Activated naive CD4-positive, alpha-beta T cell treated with anti-CD3 and anti-CD28 coated beads for 36 hours (primary cell): Measurements from ENCODE around the gene NEURL4. TPM values are rescaled to one million over a fixed set of nuclear protein-coding genes. Genes with fewer than 3 reads are reported as not detected.

ENCODE experiments used
- CTCF ChIA-PET: fragments of 350-600 bp; sonication (Branson Sonifier 250); formaldehyde crosslinking; loops from one replicate; lab custom pipeline; 2021; ENCODE audit warnings: antibody characterized with exemption; lab: Charles Lee
- DNase-seq: peaks from one replicate; pipeline ENCODE4 v3.0.0-alpha.2; 2020
- H3K27ac Mint-ChIP-seq: one replicate; pipeline ENCODE4 v1.8.0; 2021; ENCODE audit warnings: mild to moderate bottlenecking, mixed read lengths
- H3K27me3 Mint-ChIP-seq: one replicate; pipeline ENCODE4 v1.8.0; 2021; ENCODE audit warnings: low read depth, mixed read lengths
- H3K36me3 Mint-ChIP-seq: one replicate; pipeline ENCODE4 v1.8.0; 2021; ENCODE audit warnings: low read depth, mixed read lengths
- H3K4me1 Mint-ChIP-seq: one replicate; pipeline ENCODE4 v1.8.0; 2021; ENCODE audit warnings: low read depth, mixed read lengths
- H3K4me3 Mint-ChIP-seq: one replicate; pipeline ENCODE4 v1.8.0; 2021; ENCODE audit warnings: mild to moderate bottlenecking, moderate library complexity, mixed read lengths
- H3K9me3 Mint-ChIP-seq: one replicate; pipeline ENCODE4 v1.8.0; 2021; ENCODE audit warnings: mixed read lengths
- intact Hi-C: fragments of 100-400 bp; cut with micrococcal nuclease; formaldehyde crosslinking; loops from one replicate; pipeline ENCODE4 v1.15.1; 2023
- total RNA-seq, 2 experiments: library from RNA; stranded (reverse); gene quantifications; one replicate each; pipeline ENCODE4 v1.2.3, GENCODE V29; 2021

Gene NEURL4
- total RNA-seq, 2 experiments from 2014 or later, result 21.9 to 22.5 TPM

GRCh38 chr17:7281953-7282751, 47.0 kb downstream of the NEURL4 start:
- Mint-ChIP-seq H3K36me3 (no peaks in the 10 kb centered on the region), H3K4me1 (peaks cover 20% of the 10 kb centered on the region), H3K27ac (no peak overlapping the region), H3K4me3 (peak overlapping the region; percentile 74), H3K27me3 (peaks cover 17% of the 10 kb centered on the region), H3K9me3 (no peaks in the 10 kb centered on the region)
- CTCF ChIA-PET, result interaction anchor here (1.0 to 2.5 kb wide), 2 partner anchors 15 to 107 kb away, joined by 3 to 45 read pairs; no protein-coding TSS in a partner anchor
- peak; percentile 16 for DNase-seq
- intact Hi-C loops, result loop anchor here (1.0 to 5.0 kb wide), 3 partner anchors 30 to 405 kb away; partner anchors contain the start of genes ELP5 and TP53

GRCh38 chr17:7281074-7281952, 47.8 kb downstream of the NEURL4 start, which contains the start of gene SLC2A4:
SLC2A4 (plus strand) TSS chr17:7281718; CDS start chr17:7281935, 217 bp downstream.
- CTCF ChIA-PET, result interaction anchor here (0.6 to 2.5 kb wide), 11 partner anchors 10 to 271 kb away, joined by 3 to 45 read pairs (median 4); partner anchors contain the start of gene NEURL4
- Mint-ChIP-seq H3K27me3 (peaks cover 17% of the 10 kb centered on the region), H3K4me1 (peaks cover 20% of the 10 kb centered on the region), H3K4me3 (peak within 1 kb of the TSS; percentile 74), H3K27ac (no peak within 1 kb of the TSS), H3K36me3 (no peaks in the 10 kb centered on the region), H3K9me3 (no peaks in the 10 kb centered on the region)
- peak; percentile 93 for DNase-seq
- intact Hi-C loops, result loop anchor here (1.0 to 5.0 kb wide), 3 partner anchors 29 to 405 kb away; partner anchors contain the start of genes ELP5 and TP53

GRCh38 chr17:7280519-7281073, 48.5 kb downstream of the NEURL4 start:
- Mint-ChIP-seq H3K27me3 (peaks cover 17% of the 10 kb centered on the region), H3K4me3 (peak overlapping the region; percentile 74), H3K27ac (no peak overlapping the region), H3K9me3 (no peaks in the 10 kb centered on the region), H3K4me1 (peaks cover 20% of the 10 kb centered on the region), H3K36me3 (no peaks in the 10 kb centered on the region)
- DNase-seq, result peak; percentile 91
- CTCF ChIA-PET, result interaction anchor here (0.6 to 2.5 kb wide), 11 partner anchors 13 to 272 kb away, joined by 3 to 45 read pairs (median 4); partner anchors contain the start of gene NEURL4
- intact Hi-C loops, result loop anchor here (1.0 to 5.0 kb wide), 9 partner anchors 16 to 406 kb away; partner anchors contain the start of genes ELP5, SENP3, TMEM102 and TP53

- peaks cover 20% of the 10 kb centered on the region for H3K4me1 Mint-ChIP-seq
- no peaks in the 10 kb centered on the region for H3K36me3 Mint-ChIP-seq
- CTCF ChIA-PET, result interaction anchor here (0.6 to 2.7 kb wide), 3 partner anchors 17 to 28 kb away, joined by 3 to 25 read pairs (median 3); partner anchors contain the start of gene CTDNEP1
- H3K4me3 Mint-ChIP-seq, result no peak overlapping the region
- peaks cover 17% of the 10 kb centered on the region for H3K27me3 Mint-ChIP-seq
- intact Hi-C loops, result no loop called here
- no peak for DNase-seq
- H3K27ac Mint-ChIP-seq, result no peak overlapping the region
- H3K9me3 Mint-ChIP-seq, result no peaks in the 10 kb centered on the region
These were observed 49.7 kb downstream of the NEURL4 start for GRCh38 chr17:7279448-7279847.

GRCh38 chr17:7266784-7267183, 62.4 kb downstream of the NEURL4 start:
- CTCF ChIA-PET, result interaction anchor here (0.7 to 2.1 kb wide), 5 partner anchors 14 to 50 kb away, joined by 3 to 9 read pairs (median 3); partner anchors contain the start of gene SLC2A4
- Mint-ChIP-seq H3K27ac (no peak overlapping the region), H3K4me1 (peaks cover 19% of the 10 kb centered on the region), H3K27me3 (peaks cover 20% of the 10 kb centered on the region), H3K4me3 (no peak overlapping the region), H3K9me3 (no peaks in the 10 kb centered on the region), H3K36me3 (no peaks in the 10 kb centered on the region)
- no peak for DNase-seq
- intact Hi-C loops, result no loop called here

Other genes starting within 250 kb of the NEURL4 start
- not detected for gene CLEC10A, start 249.1 kb downstream of the NEURL4 start, total RNA-seq
- not detected for gene ASGR2, start 214.5 kb downstream of the NEURL4 start, total RNA-seq
- 1 to 10 TPM in 1 of 2 experiments, under 1 TPM in 1; 0.64 to 1.5 TPM for gene ASGR1, start 150.0 kb downstream of the NEURL4 start, total RNA-seq
- 10 to 100 TPM; 13.6 to 13.8 TPM for gene DLG4, start 109.5 kb downstream of the NEURL4 start, total RNA-seq
- gene ACADVL, start 109.4 kb downstream of the NEURL4 start, total RNA-seq, result 100 to 1,000 TPM; 263 to 267 TPM
- 10 to 100 TPM; 26.7 to 29.4 TPM for gene DVL2, start 94.8 kb downstream of the NEURL4 start, total RNA-seq
- gene PHF23, start 89.9 kb downstream of the NEURL4 start, total RNA-seq, result 10 to 100 TPM in 1 of 2 experiments, 1 to 10 TPM in 1; 8.4 to 10.0 TPM
- 100 to 1,000 TPM; 137 to 152 TPM for gene GABARAP, start 86.9 kb downstream of the NEURL4 start, total RNA-seq
- 100 to 1,000 TPM; 147 to 152 TPM for gene CTDNEP1, start 77.6 kb downstream of the NEURL4 start, total RNA-seq
- gene ELP5, start 77.1 kb downstream of the NEURL4 start, total RNA-seq, result 10 to 100 TPM; 52.4 to 53.5 TPM
- under 1 TPM in 1 of 2 experiments, not detected in 1; 0.40 TPM for gene CLDN7, start 66.9 kb downstream of the NEURL4 start, total RNA-seq
- under 1 TPM; 0.19 to 0.37 TPM for gene SLC2A4, start 47.6 kb downstream of the NEURL4 start, total RNA-seq
- under 1 TPM; 0.45 to 0.52 TPM for gene YBX2, start 34.7 kb downstream of the NEURL4 start, total RNA-seq
- gene EIF5A, start 21.7 kb downstream of the NEURL4 start, total RNA-seq, result 100 to 1,000 TPM; 757 to 792 TPM
- gene GPS2, start 14.0 kb downstream of the NEURL4 start, total RNA-seq, result 10 to 100 TPM; 28.2 to 32.2 TPM
- gene ACAP1, start 7.2 kb upstream of the NEURL4 start, total RNA-seq, result 100 to 1,000 TPM; 309 to 320 TPM
- gene KCTD11, start 22.8 kb upstream of the NEURL4 start, total RNA-seq, result under 1 TPM; 0.41 to 0.47 TPM
- gene TMEM95, start 25.8 kb upstream of the NEURL4 start, total RNA-seq, result not detected
- 1 to 10 TPM; 4.0 to 4.8 TPM for gene TNK1, start 51.8 kb upstream of the NEURL4 start, total RNA-seq
- gene PLSCR3, start 65.2 kb upstream of the NEURL4 start, total RNA-seq, result 10 to 100 TPM; 58.6 to 59.4 TPM
- 10 to 100 TPM; 65.6 to 66.3 TPM for gene TMEM256, start 74.8 kb upstream of the NEURL4 start, total RNA-seq
- gene NLGN2, start 78.5 kb upstream of the NEURL4 start, total RNA-seq, result 1 to 10 TPM; 7.7 to 8.9 TPM
- gene SPEM1, start 91.0 kb upstream of the NEURL4 start, total RNA-seq, result not detected
- not detected for gene SPEM2, start 96.3 kb upstream of the NEURL4 start, total RNA-seq
- not detected for gene SPEM3, start 99.5 kb upstream of the NEURL4 start, total RNA-seq
- gene TMEM102, start 106.1 kb upstream of the NEURL4 start, total RNA-seq, result 1 to 10 TPM; 3.3 to 3.5 TPM
- gene FGF11, start 110.2 kb upstream of the NEURL4 start, total RNA-seq, result 1 to 10 TPM; 1.3 to 1.6 TPM
- gene CHRNB1, start 115.7 kb upstream of the NEURL4 start, total RNA-seq, result 1 to 10 TPM; 5.1 to 5.9 TPM
- 1 to 10 TPM; 9.2 to 9.4 TPM for gene ZBTB4, start 150.3 kb upstream of the NEURL4 start, total RNA-seq
- not detected for gene SLC35G6, start 152.1 kb upstream of the NEURL4 start, total RNA-seq
- gene POLR2A, start 155.0 kb upstream of the NEURL4 start, total RNA-seq, result 100 to 1,000 TPM; 204 to 205 TPM
- gene TNFSF12, start 219.7 kb upstream of the NEURL4 start, total RNA-seq, result 1 to 10 TPM; 5.8 to 7.4 TPM
- 1 to 10 TPM; 2.1 to 2.6 TPM for gene TNFSF13, start 229.4 kb upstream of the NEURL4 start, total RNA-seq
- gene SENP3, start 232.6 kb upstream of the NEURL4 start, total RNA-seq, result 10 to 100 TPM; 43.2 to 46.9 TPM